HG03354 (cell line): Measurements from ENCODE around the gene IL15.

Experiments
- ATAC-seq: cut with Tn5 transposase; IDR thresholded peaks from one replicate; pipeline ENCODE4 v1.9.1; 2021; ENCODE audit warnings: mild to moderate bottlenecking; ENCODE audit not compliant: unreplicated experiment, poor library complexity, severe bottlenecking

The IL15 gene

DNA sequence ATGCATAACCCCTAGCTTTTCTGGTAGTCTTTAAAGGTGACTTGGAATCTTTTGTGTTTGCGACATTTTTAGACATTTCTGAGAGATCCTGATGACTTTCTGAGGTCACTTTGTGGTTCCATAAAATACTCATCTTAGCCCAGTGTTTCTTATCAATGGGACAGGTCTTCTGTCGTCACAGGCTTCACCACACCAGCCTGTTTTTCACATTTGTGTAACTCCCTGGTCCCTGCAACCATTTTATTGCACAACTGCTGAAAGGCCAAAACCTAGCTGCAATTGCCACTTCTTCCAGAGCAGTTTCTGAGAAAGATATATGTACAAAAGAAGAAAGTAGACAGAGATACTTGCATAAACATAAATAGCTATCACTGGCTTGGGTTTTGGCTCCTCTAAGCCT, 120.9 kb downstream of the IL15 start:
- ATAC-seq: no peak

DNA sequence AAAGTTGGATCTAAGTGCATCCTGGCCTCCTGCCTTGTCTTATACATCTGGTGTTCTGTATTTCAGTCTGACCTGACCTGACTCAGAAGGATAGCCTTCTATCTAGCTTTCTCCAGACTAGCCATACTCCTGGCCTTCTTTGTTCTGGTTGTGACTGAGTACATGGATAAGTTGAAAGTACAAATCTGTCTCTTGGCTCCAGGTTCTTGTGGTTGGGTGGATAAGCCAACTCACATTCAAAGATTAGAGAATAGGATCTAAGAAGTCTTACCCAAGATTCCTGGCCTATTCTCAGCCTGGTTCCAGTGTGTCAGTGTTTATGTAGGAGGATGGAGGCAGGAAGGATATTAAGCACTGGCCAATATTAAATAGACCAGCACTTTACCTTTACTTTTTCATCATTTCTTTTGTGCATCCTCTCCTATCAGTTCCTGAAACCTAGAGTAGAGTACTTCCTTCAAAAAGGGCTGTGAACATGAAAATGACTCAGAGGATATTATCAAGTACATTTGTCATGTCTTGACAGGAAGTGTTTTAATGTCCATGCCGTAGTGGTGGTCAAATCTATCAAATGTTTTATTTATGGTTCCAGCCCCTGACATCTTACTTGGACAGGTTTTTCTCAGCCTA, 123.5 kb downstream of the IL15 start:
- no peak for ATAC-seq

DNA sequence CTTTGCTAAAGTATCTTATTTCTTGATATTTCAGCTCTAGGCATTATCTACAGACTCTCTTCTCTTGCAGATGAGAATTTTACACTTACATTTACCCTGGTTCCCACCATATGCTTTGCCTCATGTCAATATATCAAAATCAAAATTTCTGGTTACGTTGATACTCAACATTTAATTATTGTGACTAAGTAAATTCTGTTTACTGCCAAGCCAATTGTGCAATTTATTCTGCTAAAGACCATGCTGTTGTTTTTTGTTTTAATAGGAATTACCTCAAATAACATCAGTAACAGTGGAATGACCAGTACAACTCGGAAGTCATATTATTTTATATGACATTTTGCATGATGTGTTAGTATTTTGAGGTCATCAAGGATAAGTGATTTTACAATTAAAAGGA, 125.5 kb downstream of the IL15 start:
- ATAC-seq: no peak

DNA sequence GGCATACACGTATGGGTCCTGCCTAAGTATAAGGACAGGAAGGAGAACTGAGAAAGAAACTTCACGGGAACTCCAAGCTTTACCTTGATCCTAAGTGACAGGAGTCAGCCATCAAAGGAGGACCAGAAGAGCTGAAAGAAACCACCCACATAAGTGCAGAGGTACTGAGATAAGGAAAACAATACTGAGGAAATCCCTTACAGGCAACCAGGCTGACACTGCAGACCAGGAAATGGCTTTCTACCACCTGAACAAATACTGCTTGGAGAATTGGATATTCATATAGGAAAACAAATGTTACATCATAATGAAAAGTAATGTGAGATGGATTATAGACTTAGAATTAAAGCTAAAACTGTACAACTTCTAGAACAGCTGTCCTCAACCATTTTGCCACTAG, 127.0 kb downstream of the IL15 start:
- no peak for ATAC-seq

DNA sequence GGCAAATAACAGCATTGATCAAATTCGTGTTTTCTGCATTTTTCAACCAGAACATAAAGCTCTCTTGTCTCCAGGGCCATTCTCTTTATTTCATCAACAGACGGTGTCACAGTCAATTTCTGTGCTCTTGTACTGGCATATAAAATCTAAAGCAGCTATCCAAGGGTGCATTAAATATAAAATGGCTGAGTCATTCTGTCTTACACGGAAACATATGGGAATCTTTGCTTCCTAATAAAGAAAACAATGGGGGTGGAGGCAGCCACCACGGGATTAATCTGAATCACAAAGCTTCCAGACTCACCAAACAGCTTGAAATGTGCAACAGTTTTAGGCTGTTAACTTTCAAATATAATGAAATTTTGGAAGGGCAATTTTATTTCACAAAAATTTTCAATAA, 132.6 kb downstream of the IL15 start:
- no peak for ATAC-seq

DNA sequence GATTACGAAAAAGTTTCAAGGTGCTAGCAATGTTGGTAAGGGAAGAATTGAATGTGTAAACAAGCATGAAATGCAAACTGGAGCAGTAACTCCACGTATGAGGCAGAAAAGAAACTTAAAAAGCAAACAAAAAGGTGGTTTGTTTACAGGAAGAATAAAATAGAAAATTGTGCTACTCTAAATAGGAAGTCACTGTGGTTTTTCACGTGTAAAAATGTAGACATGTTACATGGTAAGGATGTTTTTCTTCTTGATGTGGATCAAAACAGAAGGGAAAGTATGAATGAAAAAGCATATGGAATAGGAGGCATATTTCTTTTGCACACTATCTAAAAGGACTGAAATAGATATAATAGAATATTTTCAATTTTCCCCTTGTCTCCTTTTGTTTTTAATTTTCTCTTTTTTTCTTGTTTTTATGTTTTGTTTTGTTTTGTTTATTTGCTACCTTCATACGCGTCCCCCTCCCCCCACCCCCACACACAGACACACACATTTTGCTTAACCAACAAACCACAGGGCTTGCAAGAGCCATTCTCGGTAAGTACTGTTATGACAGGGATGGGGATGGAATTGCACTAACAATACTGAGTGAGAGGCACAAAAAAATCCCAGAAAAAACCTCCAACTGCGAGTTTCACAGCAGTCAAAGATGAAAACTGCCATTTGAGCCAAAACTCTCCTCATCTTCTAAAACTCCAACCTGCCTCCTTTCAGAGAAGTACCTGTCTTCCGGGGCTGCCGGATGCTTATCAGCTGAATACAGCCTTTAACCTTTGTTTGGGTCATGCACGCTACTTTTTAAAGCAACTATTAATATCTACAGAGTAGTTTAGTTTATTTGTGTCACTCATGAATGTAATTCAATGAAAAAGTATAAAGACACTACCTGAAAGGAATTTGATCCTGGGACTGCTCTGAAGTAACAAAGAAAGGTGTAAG, 135.8 kb downstream of the IL15 start:
- peak; percentile 63 for ATAC-seq

DNA sequence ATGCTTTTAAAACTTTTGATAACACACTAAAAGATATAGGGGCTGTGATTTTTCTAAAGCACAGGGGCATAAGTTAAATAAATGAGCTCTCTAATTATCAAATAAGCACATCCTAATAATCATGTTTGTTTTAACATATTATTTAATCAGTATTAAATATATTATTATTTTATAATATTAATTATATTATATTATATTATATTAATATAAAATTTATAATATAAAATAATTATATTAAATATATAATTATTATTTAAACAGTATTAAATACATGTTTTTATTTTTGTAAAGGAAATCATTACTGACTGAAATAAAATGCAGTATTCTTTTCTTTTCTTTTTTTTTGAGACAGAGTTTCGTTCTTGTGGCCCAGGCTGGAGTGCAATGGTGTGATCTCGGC, 136.5 kb downstream of the IL15 start:
- ATAC-seq: no peak

DNA sequence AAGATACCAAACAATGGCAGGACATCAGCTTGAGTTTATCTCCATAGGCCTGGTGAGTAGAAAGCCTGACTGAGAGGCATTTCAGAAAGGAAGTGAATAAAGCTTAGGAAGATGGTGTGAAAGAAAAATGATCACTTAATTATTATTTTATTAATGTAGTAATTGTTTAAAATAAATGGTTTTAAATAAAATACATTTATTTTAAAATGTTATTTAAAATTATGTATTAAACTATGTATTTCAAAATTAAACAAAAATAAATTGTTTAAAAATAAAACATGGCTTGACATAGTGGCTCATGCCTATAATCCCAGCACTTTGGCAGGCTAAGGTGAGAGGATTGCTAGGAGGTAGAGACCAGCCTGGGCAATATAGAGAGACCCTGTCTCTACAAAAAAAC, 145.8 kb downstream of the IL15 start:
- ATAC-seq: no peak
